ENCODE measurements around the gene POU2AF1.

DNA sequence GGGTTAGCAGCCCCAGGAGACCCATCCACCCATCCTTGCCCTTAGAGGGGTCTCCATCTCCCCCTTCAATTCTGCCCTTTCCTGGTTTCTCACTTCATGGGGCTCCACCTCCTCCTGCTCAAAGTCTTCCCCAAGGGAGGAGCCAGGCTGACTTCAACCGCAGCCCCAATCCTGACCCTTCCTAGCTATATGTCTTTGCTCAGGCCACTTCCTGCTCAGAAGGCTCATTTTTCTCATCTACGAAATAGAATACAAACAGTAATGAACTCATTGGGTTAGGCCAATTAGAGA, 24.5 kb downstream of the POU2AF1 start:
- TF ChIP-seq RAD21 (IDR thresholded peaks at IDR 0.05 in 1 of 2, conservative IDR thresholded peaks at IDR 0.05 in 1 of 2; ENCODE audit: low read depth in 2 of 2, low read length in 2 of 2) (no peak), EZH2 (IDR thresholded peaks at IDR 0.05; ENCODE audit: low read depth, low read length, severe bottlenecking) (no peak), NANOG (IDR thresholded peaks at IDR 0.05; ENCODE audit: insufficient read depth, low read depth, low read length, poor library complexity, severe bottlenecking) (no peak), KDM1A (IDR thresholded peaks at IDR 0.05; ENCODE audit: borderline replicate concordance, low read length) (no peak), RNF2 (IDR thresholded peaks at IDR 0.05; ENCODE audit: borderline replicate concordance, low read depth, low read length, missing control alignments, poor library complexity, severe bottlenecking) (no peak), TCF12 (IDR thresholded peaks at IDR 0.05; ENCODE audit: low read depth, low read length) (no peak), POLR2AphosphoS5 (IDR thresholded peaks at IDR 0.05; ENCODE audit: low read depth, low read length) (no peak), TEAD4 (IDR thresholded peaks at IDR 0.05; ENCODE audit: low read depth, low read length) (no peak), POLR2A (IDR thresholded peaks at IDR 0.05; ENCODE audit: control extremely low read depth in 1 of 2, low read depth in 2 of 2, low read length in 2 of 2) (no peak), RBBP5 (IDR thresholded peaks at IDR 0.05; ENCODE audit: borderline replicate concordance, low read depth, low read length) (no peak), SRF (IDR thresholded peaks at IDR 0.05; ENCODE audit: low read depth, low read length) (no peak), BRCA1 (IDR thresholded peaks at IDR 0.05; ENCODE audit: low read depth, low read length) (no peak), GABPA (IDR thresholded peaks at IDR 0.05; ENCODE audit: borderline replicate concordance, insufficient read depth, low read length) (no peak)
- TF ChIP-seq, protein P1, sequence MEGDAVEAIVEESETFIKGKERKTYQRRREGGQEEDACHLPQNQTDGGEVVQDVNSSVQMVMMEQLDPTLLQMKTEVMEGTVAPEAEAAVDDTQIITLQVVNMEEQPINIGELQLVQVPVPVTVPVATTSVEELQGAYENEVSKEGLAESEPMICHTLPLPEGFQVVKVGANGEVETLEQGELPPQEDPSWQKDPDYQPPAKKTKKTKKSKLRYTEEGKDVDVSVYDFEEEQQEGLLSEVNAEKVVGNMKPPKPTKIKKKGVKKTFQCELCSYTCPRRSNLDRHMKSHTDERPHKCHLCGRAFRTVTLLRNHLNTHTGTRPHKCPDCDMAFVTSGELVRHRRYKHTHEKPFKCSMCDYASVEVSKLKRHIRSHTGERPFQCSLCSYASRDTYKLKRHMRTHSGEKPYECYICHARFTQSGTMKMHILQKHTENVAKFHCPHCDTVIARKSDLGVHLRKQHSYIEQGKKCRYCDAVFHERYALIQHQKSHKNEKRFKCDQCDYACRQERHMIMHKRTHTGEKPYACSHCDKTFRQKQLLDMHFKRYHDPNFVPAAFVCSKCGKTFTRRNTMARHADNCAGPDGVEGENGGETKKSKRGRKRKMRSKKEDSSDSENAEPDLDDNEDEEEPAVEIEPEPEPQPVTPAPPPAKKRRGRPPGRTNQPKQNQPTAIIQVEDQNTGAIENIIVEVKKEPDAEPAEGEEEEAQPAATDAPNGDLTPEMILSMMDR (IDR thresholded peaks at IDR 0.05; ENCODE audit: control extremely low read depth in 1 of 3, insufficient read depth in 1 of 3, low read depth in 1 of 3, low read length in 3 of 3), result no peak

Measured in H1 (cell line).